NCI-H146 (cell line): ENCODE results near the gene LRRC26.

ENCODE experiments used
- DNase-seq: peaks from one replicate; lab custom pipeline; 2025; lab: John Stamatoyannopoulos, UW

Gene LRRC26

GRCh38 chr9:137198902-137199283 lies 29.0 kb upstream of the LRRC26 start:
- DNase-seq: no peak

GRCh38 chr9:137198051-137198901 lies 28.4 kb upstream of the LRRC26 start:
- DNase-seq: peak; percentile 12

GRCh38 chr9:137195525-137196220 lies 25.8 kb upstream of the LRRC26 start:
- DNase-seq: peak; percentile 86

- DNase-seq: no peak
These were observed 25.1 kb upstream of the LRRC26 start for GRCh38 chr9:137194909-137195308.

- DNase-seq: no peak
These were observed 24.5 kb upstream of the LRRC26 start for GRCh38 chr9:137194388-137194787.

- no peak for DNase-seq
These were observed 23.9 kb upstream of the LRRC26 start for GRCh38 chr9:137193771-137194170.

- DNase-seq: no peak
These were observed 23.0 kb upstream of the LRRC26 start for GRCh38 chr9:137192859-137193258.

- no peak for DNase-seq
These were observed 22.6 kb upstream of the LRRC26 start for GRCh38 chr9:137192448-137192780.

- no peak for DNase-seq
These were observed 22.0 kb upstream of the LRRC26 start for GRCh38 chr9:137191691-137192447.

- no peak for DNase-seq
These were observed 21.4 kb upstream of the LRRC26 start for GRCh38 chr9:137191245-137191644.

GRCh38 chr9:137190315-137190856 lies 20.5 kb upstream of the LRRC26 start:
- DNase-seq: no peak

- DNase-seq: no peak
These were observed 19.7 kb upstream of the LRRC26 start for GRCh38 chr9:137189297-137190295.

- DNase-seq: peak; percentile 86
These were observed 18.8 kb upstream of the LRRC26 start, which contains the start of the genes ANAPC2 and SSNA1 for GRCh38 chr9:137188490-137189296. ANAPC2 (minus strand) TSS chr9:137188560; CDS start chr9:137188532, 28 bp downstream. SSNA1 (plus strand) TSS chr9:137188676; CDS start chr9:137188727, 51 bp downstream.

- no peak for DNase-seq
These were observed 18.2 kb upstream of the LRRC26 start for GRCh38 chr9:137188086-137188489.

- DNase-seq: no peak
These were observed 17.5 kb upstream of the LRRC26 start for GRCh38 chr9:137187386-137187785.

GRCh38 chr9:137186385-137186784 lies 16.5 kb upstream of the LRRC26 start:
- no peak for DNase-seq

- DNase-seq: no peak
These were observed 16.1 kb upstream of the LRRC26 start for GRCh38 chr9:137185921-137186320.

- no peak for DNase-seq
These were observed 15.2 kb upstream of the LRRC26 start for GRCh38 chr9:137184881-137185660.

- no peak for DNase-seq
These were observed 14.2 kb upstream of the LRRC26 start for GRCh38 chr9:137183980-137184595.
